ENCODE data around the gene TCEAL5.
"Not testable (repeated sequence)": the region's sequence is repeated elsewhere in the genome, so short reads cannot be mapped to it uniquely, and the experiment has no call there.

The TCEAL5 gene

DNA sequence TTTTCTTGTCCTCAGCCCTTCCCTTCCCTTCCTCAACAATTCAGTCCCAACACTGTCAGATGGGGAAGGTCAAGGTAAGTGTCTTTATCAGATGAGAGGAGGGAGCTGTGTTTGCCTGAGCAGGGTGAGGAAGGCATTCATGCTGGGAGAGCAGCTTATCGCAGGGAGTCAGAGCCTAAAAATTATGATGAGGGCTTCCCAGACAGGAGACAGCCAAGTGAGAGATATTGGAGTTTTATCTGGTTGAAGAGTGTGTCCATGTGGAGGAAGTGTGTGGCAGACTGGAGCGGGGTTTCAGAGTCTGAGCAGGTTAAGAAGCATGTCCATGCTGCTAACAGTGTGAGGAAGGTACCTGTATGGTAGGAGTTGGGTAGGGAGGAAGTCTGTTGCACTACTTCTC, 43.3 kb downstream of the TCEAL5 start:
- no peak for DNase-seq (ENCODE audit: low spot score)

DNA sequence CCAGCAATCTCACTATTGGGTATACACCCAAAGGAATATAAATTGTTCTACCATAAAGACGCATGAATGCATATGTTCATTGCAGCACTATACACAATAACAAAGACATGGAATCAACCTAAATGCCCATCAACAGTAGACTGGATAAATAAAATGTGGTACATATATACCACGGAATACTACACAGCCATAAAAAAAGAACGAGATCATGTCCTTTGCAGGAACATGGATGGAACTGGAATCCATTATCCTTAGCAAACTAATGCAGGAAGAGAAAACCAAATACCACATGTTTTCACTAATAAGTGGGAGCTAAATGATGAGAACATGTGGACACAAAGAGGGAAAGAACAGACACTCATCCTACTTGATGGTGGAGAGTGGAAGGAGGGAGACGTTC, 50.6 kb downstream of the TCEAL5 start:
- not testable (repeated sequence) for DNase-seq (ENCODE audit: low spot score)
